Stromal cell of bone marrow (primary cell): ENCODE data around the gene SEMA7A.
"Not testable (repeated sequence)": the region's sequence is repeated elsewhere in the genome, so short reads cannot be mapped to it uniquely, and the experiment has no call there.

Experiments used
- DNase-seq: peaks from one replicate; pipeline ENCODE4 v3.0.0-alpha.2; 2012; ENCODE audit warnings: low read depth

SEMA7A gene

GRCh38 chr15:74399511-74400312 lies 34.0 kb downstream of the SEMA7A start:
- no peak for DNase-seq

- no peak for DNase-seq
Observed at GRCh38 chr15:74399100-74399499, 34.7 kb downstream of the SEMA7A start.

DNA sequence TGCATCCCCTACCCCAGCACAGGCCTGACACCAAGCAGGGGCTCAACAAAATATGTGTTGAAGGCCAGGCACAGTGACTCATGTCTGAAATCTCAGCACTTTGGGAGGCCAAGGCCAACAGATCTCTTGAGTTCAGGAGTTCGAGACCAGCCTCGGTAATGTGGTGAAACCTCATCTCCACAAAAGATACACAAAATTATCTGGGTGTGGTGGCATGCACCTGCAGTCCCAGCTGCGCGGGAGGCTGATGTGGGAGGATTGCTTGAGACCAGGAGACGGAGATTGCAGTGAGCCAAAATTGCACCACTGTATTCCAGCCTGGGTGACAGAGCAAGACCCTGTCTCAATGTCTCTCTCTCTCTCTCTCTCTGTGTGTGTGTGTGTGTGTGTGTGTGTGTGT lies 35.6 kb downstream of the SEMA7A start:
- DNase-seq: no peak

DNA sequence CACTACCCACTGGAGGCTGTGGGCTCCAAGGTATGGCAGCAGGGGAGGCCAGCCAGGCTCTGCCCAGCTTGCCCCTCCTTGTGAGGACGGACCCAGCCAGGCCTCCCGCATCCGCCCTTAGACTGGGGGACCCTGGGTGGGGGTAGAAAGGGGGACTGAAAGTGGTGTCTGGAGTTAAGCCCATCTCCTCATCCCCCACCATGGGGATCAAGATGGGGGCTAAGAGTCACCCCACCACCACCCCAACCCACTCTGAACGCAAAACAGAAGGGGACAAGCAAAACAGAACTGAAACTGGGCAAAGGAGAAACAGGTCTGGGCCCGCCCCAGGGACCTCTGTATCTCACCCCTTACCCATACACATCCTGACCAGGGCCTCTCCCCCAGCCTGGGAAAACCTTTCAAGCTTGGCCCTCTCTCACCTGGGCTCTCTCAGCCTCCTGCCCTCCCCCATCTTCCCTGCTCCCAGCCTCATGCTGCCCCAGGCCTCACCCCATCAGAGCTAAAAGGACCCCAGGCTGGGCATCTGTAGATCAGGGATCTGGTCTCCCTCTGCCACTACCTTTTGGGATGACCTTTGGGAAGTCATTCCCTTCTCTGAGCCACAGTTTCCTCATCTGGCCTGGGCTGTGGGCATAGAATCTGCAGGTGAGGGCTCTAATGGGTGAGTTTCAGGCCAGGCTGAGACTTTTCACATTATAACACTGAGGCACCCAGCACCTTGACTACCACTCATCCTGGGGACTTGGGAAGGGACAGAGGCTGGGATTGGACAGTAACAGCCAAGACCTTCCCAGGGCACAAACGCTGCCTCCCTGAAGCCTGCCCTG lies 36.3 kb downstream of the SEMA7A start:
- no peak for DNase-seq

- no peak for DNase-seq
Observed at GRCh38 chr15:74396445-74397238, 37.1 kb downstream of the SEMA7A start.

DNA sequence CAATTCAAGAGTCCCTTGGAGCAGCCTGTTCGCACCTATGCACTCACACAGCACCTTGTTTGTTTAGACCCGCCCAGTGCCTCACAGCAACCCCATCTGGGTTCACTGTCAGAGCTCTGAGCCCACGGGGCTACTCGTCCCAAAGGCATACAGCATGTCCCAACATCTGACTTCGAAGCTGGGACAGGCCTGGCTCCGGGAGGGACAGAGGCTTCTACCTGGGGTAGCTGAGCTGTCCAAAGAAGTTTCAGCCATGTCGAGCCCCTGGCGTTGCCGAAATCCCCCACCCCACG lies 37.7 kb downstream of the SEMA7A start:
- DNase-seq: no peak

GRCh38 chr15:74395319-74396145 lies 38.2 kb downstream of the SEMA7A start:
- DNase-seq: no peak

DNA sequence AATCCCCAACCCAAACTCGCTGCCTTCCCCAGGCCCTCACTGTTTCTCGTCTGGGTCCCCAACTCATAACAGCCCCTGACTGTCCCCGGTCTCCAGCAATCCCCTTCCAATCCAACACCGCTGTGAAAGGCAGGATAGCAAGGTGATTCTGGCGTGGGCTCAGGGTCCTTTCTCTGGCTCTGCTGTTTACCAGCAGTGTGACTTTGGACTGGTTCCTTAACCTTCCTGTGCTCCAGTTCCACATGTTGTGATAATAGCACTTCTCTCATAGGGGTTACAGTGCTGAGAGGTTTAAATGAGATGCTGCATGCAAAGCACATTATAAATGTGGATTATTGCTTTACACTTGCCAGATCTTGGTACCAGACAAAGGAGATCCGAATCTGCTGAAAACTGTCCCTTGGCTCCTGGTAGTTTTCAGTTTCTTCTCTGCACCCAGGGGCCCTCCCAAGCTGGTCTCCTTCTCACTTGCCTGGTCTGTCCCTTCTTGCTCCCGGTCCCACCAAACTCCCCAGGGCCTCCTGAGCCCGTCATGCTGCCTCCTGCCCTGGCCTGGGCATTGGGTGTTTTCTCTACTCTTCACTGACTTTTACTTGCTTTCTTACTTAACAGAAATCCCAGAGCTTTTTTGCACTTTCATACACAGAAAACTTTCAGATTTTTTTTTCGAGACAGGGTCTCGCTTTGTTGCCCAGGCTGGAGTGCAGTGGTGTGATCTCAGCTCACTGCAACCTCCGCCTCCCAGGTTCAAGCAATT lies 39.5 kb downstream of the SEMA7A start:
- no peak for DNase-seq

DNA sequence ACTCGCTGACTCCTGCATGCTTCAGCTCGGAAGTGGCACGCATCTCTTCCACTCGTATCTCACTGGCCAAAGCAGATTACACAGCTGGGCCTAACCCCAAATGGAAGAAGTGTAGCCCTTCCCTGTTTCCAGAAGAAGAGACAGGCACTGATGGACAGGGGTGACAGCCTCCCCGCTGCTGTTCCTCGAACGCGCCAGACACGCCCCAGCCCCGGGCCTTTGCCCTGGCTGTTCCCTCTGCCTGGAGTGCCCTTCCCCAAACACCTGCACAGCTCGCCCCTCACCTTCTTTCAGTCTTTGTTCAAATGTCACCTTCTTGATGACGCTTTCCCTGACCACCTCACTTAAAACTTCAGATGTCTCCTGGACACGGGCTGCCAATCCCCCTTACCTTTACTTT lies 40.3 kb downstream of the SEMA7A start:
- no peak for DNase-seq

- DNase-seq: no peak
Observed at GRCh38 chr15:74392902-74393301, 40.9 kb downstream of the SEMA7A start.

- no peak for DNase-seq
Observed at GRCh38 chr15:74392451-74392830, 41.3 kb downstream of the SEMA7A start.

- no peak for DNase-seq
Observed at GRCh38 chr15:74391582-74392450, 41.9 kb downstream of the SEMA7A start.

DNA sequence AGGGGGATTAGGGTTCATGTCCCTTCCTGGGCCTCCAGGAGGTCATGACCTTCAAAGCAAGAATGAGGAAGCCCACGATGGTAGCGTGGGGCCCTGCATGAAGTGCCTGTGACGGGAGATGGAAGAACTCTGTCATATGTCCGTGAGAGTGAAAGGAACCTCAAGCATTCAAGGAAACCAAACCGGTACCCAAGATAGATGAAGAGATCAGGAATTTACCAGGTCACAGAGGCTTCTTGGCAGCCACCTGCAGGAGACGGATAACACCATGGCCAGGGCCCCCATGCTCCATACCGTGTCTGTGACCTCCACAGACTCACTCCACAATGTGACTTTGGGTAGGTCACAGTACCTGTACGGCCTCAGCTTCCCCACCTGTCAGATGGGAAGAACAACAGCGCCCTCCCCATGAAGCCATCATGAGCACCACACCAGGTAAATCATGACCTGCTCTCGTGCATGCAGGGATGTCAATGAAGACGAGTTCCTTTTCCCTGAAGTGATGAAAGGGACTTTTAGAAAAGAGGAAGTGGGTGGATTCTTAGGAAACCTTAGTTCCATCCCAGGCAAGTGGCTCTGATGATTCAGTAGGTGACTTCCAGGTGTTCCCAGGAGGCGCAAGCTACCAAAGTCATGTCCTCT lies 43.0 kb downstream of the SEMA7A start:
- DNase-seq: no peak

DNA sequence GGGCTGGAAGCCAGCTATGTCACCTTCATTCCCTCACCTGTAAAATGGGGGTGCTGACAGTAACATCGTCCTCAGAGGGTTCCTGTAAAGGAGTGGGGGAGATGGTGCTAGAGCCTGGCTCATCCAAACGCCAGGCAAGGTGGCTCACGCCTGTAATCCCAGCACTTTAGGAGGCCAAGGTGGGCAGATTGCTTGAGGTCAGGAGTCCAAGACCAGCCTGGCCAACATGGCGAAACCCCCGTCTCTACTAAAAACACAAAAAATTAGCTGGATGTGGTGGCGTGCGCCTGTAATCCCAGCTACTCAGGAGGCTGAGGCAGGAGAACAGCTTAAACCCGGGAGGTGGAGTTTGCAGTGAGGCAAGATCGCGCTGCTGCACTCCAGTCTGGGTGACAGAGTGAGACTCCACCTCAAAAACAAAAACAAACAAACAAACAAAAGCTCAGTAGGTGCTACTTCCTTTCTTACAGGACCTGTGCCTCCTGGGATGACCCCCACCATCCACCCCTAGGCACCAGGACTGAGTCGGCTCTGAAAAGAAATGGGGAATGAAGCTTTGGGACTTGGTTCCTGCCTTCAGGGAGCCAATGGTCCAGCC lies 43.6 kb downstream of the SEMA7A start:
- DNase-seq: not testable (repeated sequence)

GRCh38 chr15:74389241-74390048 lies 44.3 kb downstream of the SEMA7A start:
- no peak for DNase-seq

GRCh38 chr15:74388363-74388951 lies 45.3 kb downstream of the SEMA7A start:
- DNase-seq: no peak

- no peak for DNase-seq
Observed at GRCh38 chr15:74387621-74388362, 46.0 kb downstream of the SEMA7A start.
